Measurements from ENCODE around the gene ST6GAL1.
A peak's percentile ranks its signal among the peaks of the same experiment; 100 is the strongest.

Gene ST6GAL1

DNA sequence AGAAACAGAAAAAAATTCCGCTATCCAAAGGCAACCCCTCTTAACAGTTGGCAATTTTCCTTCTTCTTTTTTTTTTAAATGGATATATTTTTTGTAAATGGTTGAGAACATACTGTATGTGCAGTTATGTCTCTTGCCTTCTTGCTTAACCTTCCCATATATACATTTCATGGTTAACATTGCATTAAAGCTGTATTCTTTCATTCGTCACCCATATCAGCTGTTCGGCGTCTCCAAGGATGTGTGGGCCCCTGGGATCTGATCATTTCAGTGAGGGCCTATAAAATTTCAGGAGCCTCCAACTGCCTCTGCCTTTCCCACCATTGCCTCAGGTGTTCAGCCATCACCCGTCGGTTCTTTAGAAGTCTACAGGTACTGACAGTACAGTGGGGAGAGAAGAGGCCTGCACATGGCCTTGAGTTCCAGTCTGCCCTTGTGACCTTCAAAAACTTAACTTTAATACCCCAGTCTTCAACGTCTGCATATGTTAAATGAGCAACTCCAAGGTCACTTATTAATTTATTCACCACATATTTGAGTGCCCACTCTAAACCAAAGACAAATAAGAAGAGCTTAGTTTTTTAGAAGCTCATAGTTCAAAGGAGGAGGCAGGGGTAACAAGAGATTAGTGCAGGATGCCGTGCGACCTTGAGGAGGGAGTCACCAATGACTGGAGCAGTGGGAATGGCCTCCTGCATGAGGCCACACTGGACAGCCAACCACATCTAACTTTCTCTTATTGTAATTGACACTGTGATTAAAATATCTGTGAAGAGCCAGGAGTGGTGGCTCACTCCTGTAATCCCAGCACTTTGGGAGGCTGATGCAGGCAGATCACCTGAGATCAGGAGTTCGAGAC lies 6.9 kb downstream of the ST6GAL1 start:
- TF ChIP-seq, protein P1, sequence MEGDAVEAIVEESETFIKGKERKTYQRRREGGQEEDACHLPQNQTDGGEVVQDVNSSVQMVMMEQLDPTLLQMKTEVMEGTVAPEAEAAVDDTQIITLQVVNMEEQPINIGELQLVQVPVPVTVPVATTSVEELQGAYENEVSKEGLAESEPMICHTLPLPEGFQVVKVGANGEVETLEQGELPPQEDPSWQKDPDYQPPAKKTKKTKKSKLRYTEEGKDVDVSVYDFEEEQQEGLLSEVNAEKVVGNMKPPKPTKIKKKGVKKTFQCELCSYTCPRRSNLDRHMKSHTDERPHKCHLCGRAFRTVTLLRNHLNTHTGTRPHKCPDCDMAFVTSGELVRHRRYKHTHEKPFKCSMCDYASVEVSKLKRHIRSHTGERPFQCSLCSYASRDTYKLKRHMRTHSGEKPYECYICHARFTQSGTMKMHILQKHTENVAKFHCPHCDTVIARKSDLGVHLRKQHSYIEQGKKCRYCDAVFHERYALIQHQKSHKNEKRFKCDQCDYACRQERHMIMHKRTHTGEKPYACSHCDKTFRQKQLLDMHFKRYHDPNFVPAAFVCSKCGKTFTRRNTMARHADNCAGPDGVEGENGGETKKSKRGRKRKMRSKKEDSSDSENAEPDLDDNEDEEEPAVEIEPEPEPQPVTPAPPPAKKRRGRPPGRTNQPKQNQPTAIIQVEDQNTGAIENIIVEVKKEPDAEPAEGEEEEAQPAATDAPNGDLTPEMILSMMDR (IDR thresholded peaks at IDR 0.05; ENCODE audit: unreplicated experiment in 3 of 3): no peak
- Mint-ChIP-seq H3K36me3 (ENCODE audit: low read depth) (peaks cover 40% of the 10 kb centered on the region), H3K27ac (peak overlapping the region in 1 of 3 experiments; percentile 86), H3K27me3 (ENCODE audit: low read depth) (peaks cover 11% of the 10 kb centered on the region), H3K4me3 (no peak overlapping the region), H3K9me3 (no peaks in the 10 kb centered on the region), H3K4me1 (peaks cover 27% of the 10 kb centered on the region)

DNA sequence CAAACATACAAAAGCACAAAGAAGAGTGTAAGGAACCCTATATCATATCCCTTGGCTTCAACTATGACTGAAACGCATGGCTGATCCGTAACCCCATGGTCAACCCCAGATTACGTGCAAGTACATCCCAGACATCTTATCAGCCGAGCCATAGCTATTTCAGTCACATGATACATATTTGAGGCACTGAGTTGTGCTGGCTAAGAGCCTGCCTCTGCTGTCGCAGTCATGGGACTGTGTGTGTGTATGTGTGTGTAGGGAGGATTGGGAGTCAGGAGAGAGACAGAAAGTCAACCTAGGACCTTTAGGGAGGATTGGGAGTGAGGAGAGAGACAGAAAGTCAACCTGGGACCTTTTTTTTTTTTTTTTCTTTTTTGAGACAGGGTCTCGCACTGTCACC lies 8.4 kb downstream of the ST6GAL1 start:
- Mint-ChIP-seq H3K36me3 (ENCODE audit: low read depth) (peaks cover 45% of the 10 kb centered on the region), H3K27ac (peak overlapping the region; percentile 59 to 92 (median 88)), H3K9me3 (no peaks in the 10 kb centered on the region), H3K27me3 (ENCODE audit: low read depth) (peaks cover 3% of the 10 kb centered on the region), H3K4me1 (peaks cover 14% of the 10 kb centered on the region), H3K4me3 (peak overlapping the region in 2 of 3 experiments; percentile 40 to 46)
- TF ChIP-seq, protein P1 (IDR thresholded peaks at IDR 0.05; ENCODE audit: unreplicated experiment in 3 of 3): no peak

DNA sequence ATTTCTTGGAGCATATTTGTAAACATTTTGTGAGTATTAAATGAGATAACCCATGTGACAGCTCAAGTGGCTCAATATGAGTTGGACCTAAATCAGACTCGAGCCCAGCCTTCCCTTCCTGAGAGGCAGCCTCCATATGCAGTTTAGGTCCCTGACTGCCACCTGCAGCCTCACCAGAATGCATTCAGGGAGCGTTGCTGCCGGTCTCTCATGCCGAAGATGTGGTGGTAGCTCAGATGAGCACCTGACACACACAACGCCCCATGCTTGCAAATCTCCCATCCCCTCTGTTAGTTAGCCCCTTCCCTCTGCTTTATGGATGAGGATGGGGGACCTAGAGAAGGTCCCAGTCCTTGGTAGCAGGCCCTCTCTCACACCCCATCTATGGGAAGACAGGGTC lies 9.2 kb downstream of the ST6GAL1 start:
- H3K36me3 Mint-ChIP-seq (ENCODE audit: low read depth): peaks cover 46% of the 10 kb centered on the region
- H3K9me3 Mint-ChIP-seq: no peaks in the 10 kb centered on the region
- TF ChIP-seq, protein P1 (IDR thresholded peaks at IDR 0.05; ENCODE audit: unreplicated experiment in 3 of 3): no peak
- H3K27me3 Mint-ChIP-seq (ENCODE audit: low read depth): peaks cover 3% of the 10 kb centered on the region
- no peak overlapping the region for H3K4me3 Mint-ChIP-seq
- H3K4me1 Mint-ChIP-seq: peaks cover 14% of the 10 kb centered on the region
- peak overlapping the region in 2 of 3 experiments; percentile 52 to 82 for H3K27ac Mint-ChIP-seq

DNA sequence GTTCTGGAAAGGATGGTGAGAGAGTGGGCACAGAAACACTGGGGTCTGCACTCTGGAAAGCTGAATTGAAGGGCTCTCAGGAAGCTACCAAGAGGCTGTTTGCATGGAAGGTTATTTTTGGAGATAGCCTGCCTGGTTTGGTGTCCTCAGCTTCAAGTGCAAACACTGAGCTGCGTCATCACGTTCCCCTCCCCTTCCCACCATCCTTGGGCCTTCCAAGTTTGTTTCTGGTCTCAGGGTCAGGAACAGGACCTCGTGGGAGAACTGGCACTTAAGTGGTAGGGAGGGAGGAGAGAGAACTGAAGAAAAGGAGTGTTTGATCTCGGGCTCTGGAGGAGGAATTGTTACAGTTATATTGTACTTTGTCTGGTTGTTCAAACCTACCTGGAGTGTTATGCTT lies 10.6 kb downstream of the ST6GAL1 start:
- Mint-ChIP-seq H3K4me3 (no peak overlapping the region), H3K9me3 (no peaks in the 10 kb centered on the region), H3K27ac (peak overlapping the region in 2 of 3 experiments; percentile 43 to 82), H3K36me3 (ENCODE audit: low read depth) (peaks cover 43% of the 10 kb centered on the region), H3K4me1 (peaks cover 9% of the 10 kb centered on the region), H3K27me3 (ENCODE audit: low read depth) (no peaks in the 10 kb centered on the region)
- TF ChIP-seq, protein P1 (IDR thresholded peaks at IDR 0.05; ENCODE audit: unreplicated experiment in 3 of 3): no peak

DNA sequence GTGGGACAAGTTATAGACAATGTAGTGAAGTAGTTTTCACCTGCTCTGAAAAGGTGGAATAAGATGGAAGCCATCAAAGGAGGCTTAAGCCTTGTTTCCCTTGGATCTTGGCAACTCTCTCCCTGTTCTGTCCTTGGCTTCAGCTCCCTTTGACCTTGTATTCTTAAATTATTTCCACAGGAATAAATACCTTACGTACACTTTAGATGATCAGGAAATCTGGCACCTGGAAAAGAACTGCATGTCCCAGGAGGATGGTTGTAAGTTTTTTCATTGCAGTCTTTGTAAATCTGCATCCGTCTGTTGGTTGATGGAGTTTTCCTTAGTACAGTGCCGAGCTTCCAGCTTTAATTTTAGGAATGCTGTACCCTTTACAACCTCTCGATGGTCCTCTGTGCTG lies 11.8 kb downstream of the ST6GAL1 start:
- TF ChIP-seq, protein P1 (IDR thresholded peaks at IDR 0.05; ENCODE audit: unreplicated experiment in 3 of 3): no peak
- H3K27me3 Mint-ChIP-seq (ENCODE audit: low read depth): no peaks in the 10 kb centered on the region
- H3K4me1 Mint-ChIP-seq: peaks cover 9% of the 10 kb centered on the region
- H3K9me3 Mint-ChIP-seq: no peaks in the 10 kb centered on the region
- H3K4me3 Mint-ChIP-seq: no peak overlapping the region
- H3K36me3 Mint-ChIP-seq (ENCODE audit: low read depth): peaks cover 47% of the 10 kb centered on the region
- H3K27ac Mint-ChIP-seq: peak overlapping the region in 1 of 3 experiments; percentile 14

Data from nephron (organoid).